ENCODE measurements around the gene DCST2. TPM values are rescaled to one million over a fixed set of nuclear protein-coding genes. Genes with fewer than 3 reads are reported as not detected.

The DCST2 gene
- total RNA-seq, 1 donor from 2014 or later, result 0.64 TPM

- DNase-seq, result no peak
- no peaks in the 10 kb centered on the region for H3K4me1 Mint-ChIP-seq (ENCODE audit: low read depth, unreplicated experiment)
- TF ChIP-seq CTCF (IDR thresholded peaks at IDR 0.05; ENCODE audit: partially characterized antibody, unreplicated experiment), result no peak
- peaks cover 8% of the 10 kb centered on the region for H3K9me3 Mint-ChIP-seq (ENCODE audit: unreplicated experiment)
- no peaks in the 10 kb centered on the region for H3K36me3 Mint-ChIP-seq (ENCODE audit: unreplicated experiment)
- H3K27ac Mint-ChIP-seq (ENCODE audit: unreplicated experiment), result no peak overlapping the region
- no peak overlapping the region for H3K4me3 Mint-ChIP-seq (ENCODE audit: unreplicated experiment)
- peaks cover 4% of the 10 kb centered on the region for H3K27me3 Mint-ChIP-seq (ENCODE audit: unreplicated experiment)
Observed at GRCh38 chr1:155034318-155035208, 982 bp upstream of the DCST2 start.

DNA sequence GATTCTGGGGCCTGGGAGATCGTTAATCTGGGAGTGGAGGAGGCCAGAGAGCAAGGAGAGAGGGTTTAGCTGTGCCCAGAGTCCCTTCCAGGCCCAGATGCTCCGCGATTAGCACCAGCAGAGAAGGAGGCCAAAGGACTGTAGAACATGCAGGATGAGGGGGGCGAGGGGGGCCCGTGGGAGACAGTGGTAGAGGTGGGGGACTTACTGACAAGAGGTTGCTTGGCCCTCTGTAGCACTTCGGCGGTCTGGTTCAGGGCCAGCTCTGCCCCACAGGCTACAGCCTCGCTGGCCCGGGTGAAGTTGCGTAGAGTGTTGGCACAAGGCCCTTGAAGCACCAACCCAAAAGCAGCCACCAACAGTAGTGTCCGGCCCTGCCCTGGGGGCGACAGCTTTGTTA, 695 bp downstream of the DCST2 start:
- no peak overlapping the region for H3K4me3 Mint-ChIP-seq (ENCODE audit: unreplicated experiment)
- no peaks in the 10 kb centered on the region for H3K4me1 Mint-ChIP-seq (ENCODE audit: low read depth, unreplicated experiment)
- DNase-seq, result no peak
- H3K27me3 Mint-ChIP-seq (ENCODE audit: unreplicated experiment), result peaks cover 7% of the 10 kb centered on the region
- no peak overlapping the region for H3K27ac Mint-ChIP-seq (ENCODE audit: unreplicated experiment)
- no peaks in the 10 kb centered on the region for H3K36me3 Mint-ChIP-seq (ENCODE audit: unreplicated experiment)
- no peak for TF ChIP-seq CTCF (IDR thresholded peaks at IDR 0.05; ENCODE audit: partially characterized antibody, unreplicated experiment)
- H3K9me3 Mint-ChIP-seq (ENCODE audit: unreplicated experiment), result peaks cover 10% of the 10 kb centered on the region

- Mint-ChIP-seq H3K4me3 (ENCODE audit: unreplicated experiment) (no peak overlapping the region), H3K27ac (ENCODE audit: unreplicated experiment) (no peak overlapping the region), H3K4me1 (ENCODE audit: low read depth, unreplicated experiment) (no peaks in the 10 kb centered on the region), H3K27me3 (ENCODE audit: unreplicated experiment) (peaks cover 6% of the 10 kb centered on the region), H3K36me3 (ENCODE audit: unreplicated experiment) (no peaks in the 10 kb centered on the region), H3K9me3 (ENCODE audit: unreplicated experiment) (peaks cover 10% of the 10 kb centered on the region)
- DNase-seq, result no peak
- no peak for TF ChIP-seq CTCF (IDR thresholded peaks at IDR 0.05; ENCODE audit: partially characterized antibody, unreplicated experiment)
Observed at GRCh38 chr1:155030899-155031298, 2.7 kb downstream of the DCST2 start.

GRCh38 chr1:155030243-155030795, 3.3 kb downstream of the DCST2 start:
- H3K27ac Mint-ChIP-seq (ENCODE audit: unreplicated experiment), result no peak overlapping the region
- H3K4me1 Mint-ChIP-seq (ENCODE audit: low read depth, unreplicated experiment), result no peaks in the 10 kb centered on the region
- H3K27me3 Mint-ChIP-seq (ENCODE audit: unreplicated experiment), result peaks cover 6% of the 10 kb centered on the region
- no peak for DNase-seq
- TF ChIP-seq CTCF (IDR thresholded peaks at IDR 0.05; ENCODE audit: partially characterized antibody, unreplicated experiment), result no peak
- peaks cover 10% of the 10 kb centered on the region for H3K9me3 Mint-ChIP-seq (ENCODE audit: unreplicated experiment)
- no peak overlapping the region for H3K4me3 Mint-ChIP-seq (ENCODE audit: unreplicated experiment)
- no peaks in the 10 kb centered on the region for H3K36me3 Mint-ChIP-seq (ENCODE audit: unreplicated experiment)

All from glutamatergic neuron (in vitro differentiated cells).